SU-DHL-6 (cell line): Measurements from ENCODE around the gene NR5A2.

Source experiments
- H2AFZ ChIP-seq: fragments of 200-600 bp; sonication (generic); 2 replicates; pipeline ENCODE4 v1.6.1; 2014; ENCODE audit warnings: low read depth, mild to moderate bottlenecking, moderate library complexity, mixed read lengths, antibody characterized with exemption, low read length; ENCODE audit not compliant: severe bottlenecking
- H3F3A ChIP-seq: fragments of 200-600 bp; shearing (Covaris generic); 2 replicates; pipeline ENCODE4 v1.6.0; 2016; ENCODE audit warnings: antibody characterized with exemption, mild to moderate bottlenecking; ENCODE audit not compliant: insufficient read depth
- H3K27ac ChIP-seq: fragments of 200-600 bp; sonication (generic); 2 replicates; pipeline ENCODE4 v1.5.1; 2016; ENCODE audit warnings: low read depth, mild to moderate bottlenecking, low read length, moderate library complexity, mixed read lengths
- H3K27me3 ChIP-seq: fragments of 200-600 bp; sonication (generic), shearing (Covaris generic); 2 replicates; pipeline ENCODE4 v1.6.0; 2014; ENCODE audit warnings: mild to moderate bottlenecking, low read length
- H3K36me3 ChIP-seq: fragments of 200-600 bp; sonication (generic); 2 replicates; pipeline ENCODE4 v1.6.1; 2014; ENCODE audit warnings: mild to moderate bottlenecking, low read length, mixed read lengths
- H3K4me2 ChIP-seq: fragments of 300-600, 200-600 bp; shearing (Covaris generic), sonication (generic); 2 replicates; pipeline ENCODE4 v1.6.0; 2014; ENCODE audit warnings: low read length, low read depth, mild to moderate bottlenecking; ENCODE audit not compliant: poor library complexity, severe bottlenecking
- H3K4me3 ChIP-seq: fragments of 200-600 bp; sonication (generic); 2 replicates; pipeline ENCODE4 v1.5.1; 2014; ENCODE audit warnings: antibody characterized with exemption, low read length, mild to moderate bottlenecking, mixed read lengths; ENCODE audit not compliant: insufficient read depth, poor library complexity, severe bottlenecking
- H3K79me2 ChIP-seq: fragments of 200-600 bp; sonication (generic); 2 replicates; pipeline ENCODE4 v1.6.1; 2014; ENCODE audit warnings: mild to moderate bottlenecking, low read length, moderate library complexity; ENCODE audit not compliant: insufficient read depth
- H3K9ac ChIP-seq: fragments of 200-600 bp; sonication (generic); 2 replicates; pipeline ENCODE4 v1.7.0; 2014; ENCODE audit warnings: mild to moderate bottlenecking, low read length
- H3K9me2 ChIP-seq: fragments of 200-600 bp; sonication (generic); replicated peaks from 2 replicates; pipeline ENCODE4 v1.6.1; 2014; ENCODE audit warnings: low read length; ENCODE audit not compliant: insufficient read depth
- H3K9me3 ChIP-seq: fragments of 200-600 bp; sonication (generic); 2 replicates; pipeline ENCODE4 v1.6.1; 2014; ENCODE audit warnings: low read length, mixed read lengths; ENCODE audit not compliant: insufficient read depth
- H4K20me1 ChIP-seq: fragments of 200-600 bp; sonication (generic); 2 replicates; pipeline ENCODE4 v1.6.1; 2014; ENCODE audit warnings: low read depth, mild to moderate bottlenecking, antibody characterized with exemption, low read length, moderate library complexity, mixed read lengths
- CTCF ChIP-seq: fragments of 200-600 bp; sonication (generic); IDR thresholded peaks from one replicate; pipeline ENCODE4 v1.5.1; 2017; ENCODE audit warnings: antibody characterized with exemption, mild to moderate bottlenecking, low read length, moderate library complexity; ENCODE audit not compliant: insufficient read depth, poor library complexity, severe bottlenecking
- EZH2phosphoT487 ChIP-seq: fragments of 200-600 bp; sonication (generic), shearing (Covaris generic); conservative IDR thresholded peaks from 2 replicates; pipeline ENCODE4 v1.6.1; 2018; ENCODE audit warnings: mild to moderate bottlenecking, antibody characterized with exemption, low read length, moderate library complexity, mixed read lengths

The NR5A2 gene

DNA sequence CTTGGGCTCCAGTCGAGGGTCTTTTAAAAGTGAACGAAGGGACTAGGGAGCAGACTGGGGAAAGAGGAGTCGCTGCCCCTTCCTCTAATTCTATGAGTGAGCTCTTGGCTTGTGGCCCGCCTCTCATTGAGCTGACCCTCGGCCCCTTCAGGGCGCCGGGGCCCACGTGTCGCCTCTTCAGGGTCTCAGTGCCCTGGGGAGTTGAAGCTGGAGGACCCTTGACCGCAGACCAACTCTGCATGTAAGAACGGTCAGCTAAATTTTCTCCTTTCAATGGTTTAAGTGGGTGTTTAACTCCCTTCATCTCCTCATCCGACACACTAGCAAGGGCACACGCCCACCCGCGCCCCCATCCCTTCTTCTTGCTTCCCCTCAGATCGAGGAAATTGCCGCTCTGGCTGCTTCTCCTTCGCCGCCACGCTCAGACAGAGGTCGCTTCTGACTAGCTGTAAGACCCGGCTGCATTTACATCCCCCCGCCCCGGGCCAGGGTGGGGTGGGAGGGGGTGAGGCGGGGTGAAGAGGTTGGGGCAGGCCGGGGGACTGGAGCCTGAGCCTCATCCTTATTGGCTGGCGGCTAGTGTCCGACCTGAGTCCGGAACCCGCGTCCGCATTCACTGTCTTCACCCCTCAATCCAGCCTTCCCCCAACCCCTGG lies 10.9 kb downstream of the NR5A2 start:
- Histone ChIP-seq H3F3A (no peaks in the 10 kb centered on the region), H3K27ac (no peak overlapping the region), H3K9ac (peak overlapping the region; percentile 52; the same call in 1 of the 2 replicates), H4K20me1 (no peaks in the 10 kb centered on the region), H3K4me2 (peak overlapping the region; percentile 81), H3K9me3 (no peaks in the 10 kb centered on the region), H2AFZ (peak overlapping the region; percentile 93), H3K9me2 (no peaks in the 10 kb centered on the region), H3K4me3 (peak overlapping the region; percentile 53), H3K27me3 (no peaks in the 10 kb centered on the region; the same call in 1 of the 2 replicates), H3K36me3 (no peaks in the 10 kb centered on the region), H3K79me2 (no peaks in the 10 kb centered on the region)
- TF ChIP-seq EZH2phosphoT487 (no peak), CTCF (no peak)

DNA sequence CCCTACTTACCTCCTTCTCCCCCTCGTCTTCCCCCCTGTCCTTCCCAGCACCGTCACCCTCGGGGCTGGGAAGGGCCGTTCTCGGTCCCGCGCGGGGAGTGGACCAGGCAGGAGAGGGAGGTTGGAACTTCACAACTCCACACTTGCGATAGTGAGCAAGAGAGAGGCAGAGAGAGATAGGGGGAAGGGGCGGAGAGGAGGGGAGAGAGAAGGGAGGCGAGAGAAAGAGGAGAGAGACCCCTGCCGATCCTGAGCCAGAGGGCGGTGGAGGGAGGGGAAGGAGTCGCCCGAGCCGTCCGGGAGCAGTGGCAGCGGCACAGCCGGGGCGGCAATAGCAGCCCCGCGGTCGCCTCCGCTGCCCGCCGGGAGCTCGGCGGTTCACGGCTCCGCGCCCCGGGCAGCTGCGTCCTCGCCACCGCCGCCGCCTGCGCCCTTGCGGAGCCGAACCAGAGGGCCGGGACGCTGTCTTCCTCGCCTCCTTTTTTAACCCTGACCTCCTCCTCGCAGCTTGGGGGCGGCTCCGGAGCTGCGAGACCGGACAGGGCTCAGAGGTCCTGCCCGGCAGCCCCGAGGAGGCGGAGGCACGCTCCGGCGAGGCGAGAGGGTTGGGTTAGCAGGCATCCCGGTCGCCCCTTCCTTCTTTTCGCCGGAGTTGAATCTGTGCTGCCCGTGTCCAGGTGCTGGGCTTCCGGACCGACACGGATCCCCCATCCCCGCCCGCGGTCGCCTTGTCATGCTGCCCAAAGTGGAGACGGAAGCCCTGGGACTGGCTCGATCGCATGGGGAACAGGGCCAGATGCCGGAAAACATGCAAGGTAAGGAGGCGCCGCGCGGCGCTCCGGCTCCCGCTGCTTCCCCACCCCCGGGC lies 11.7 kb downstream of the NR5A2 start:
- Histone ChIP-seq H4K20me1 (no peaks in the 10 kb centered on the region), H3K9ac (peak overlapping the region; percentile 52), H2AFZ (peak overlapping the region; percentile 93), H3K27ac (no peak overlapping the region), H3K4me2 (peak overlapping the region; percentile 81), H3K27me3 (no peaks in the 10 kb centered on the region; the same call in 1 of the 2 replicates), H3F3A (no peaks in the 10 kb centered on the region), H3K9me3 (no peaks in the 10 kb centered on the region), H3K4me3 (peak overlapping the region; percentile 53), H3K79me2 (no peaks in the 10 kb centered on the region), H3K9me2 (no peaks in the 10 kb centered on the region), H3K36me3 (no peaks in the 10 kb centered on the region)
- TF ChIP-seq EZH2phosphoT487: no peak
- no peak for TF ChIP-seq CTCF

- H3K27me3 ChIP-seq: no peaks in the 10 kb centered on the region; the same call in 1 of the 2 replicates
Observed at GRCh38 chr1:200039849-200040474, 12.5 kb downstream of the NR5A2 start.

More at GRCh38 chr1:200039849-200040474, 12.5 kb downstream of the NR5A2 start:
- no peaks in the 10 kb centered on the region for H3K79me2 ChIP-seq
- no peaks in the 10 kb centered on the region for H3K36me3 ChIP-seq
- H3K27ac ChIP-seq: no peak overlapping the region
- H3K9me2 ChIP-seq: no peaks in the 10 kb centered on the region
- no peaks in the 10 kb centered on the region for H3K9me3 ChIP-seq
- peak overlapping the region; percentile 81 for H3K4me2 ChIP-seq
- no peak for TF ChIP-seq EZH2phosphoT487
- peak overlapping the region; percentile 53 for H3K4me3 ChIP-seq
- peak overlapping the region; percentile 93 for H2AFZ ChIP-seq
- no peaks in the 10 kb centered on the region for H4K20me1 ChIP-seq
- H3K9ac ChIP-seq: peak overlapping the region; percentile 52; the same call in 1 of the 2 replicates
- H3F3A ChIP-seq: no peaks in the 10 kb centered on the region
